HG03097 (cell line): ENCODE results near the gene PAPPA2.

Source experiments
- ATAC-seq: cut with Tn5 transposase; IDR thresholded peaks from one replicate; pipeline ENCODE4 v1.9.1; 2021; ENCODE audit not compliant: unreplicated experiment, low FRiP score

Gene PAPPA2

GRCh38 chr1:176843352-176844297 lies 380.6 kb downstream of the PAPPA2 start:
- ATAC-seq: no peak

- ATAC-seq: no peak
Measured at GRCh38 chr1:176847052-176847451, 384.1 kb downstream of the PAPPA2 start.

GRCh38 chr1:176849281-176849680 lies 386.3 kb downstream of the PAPPA2 start:
- ATAC-seq: no peak

GRCh38 chr1:176850871-176851270 lies 387.9 kb downstream of the PAPPA2 start:
- no peak for ATAC-seq

GRCh38 chr1:176852124-176852523 lies 389.1 kb downstream of the PAPPA2 start:
- no peak for ATAC-seq

- ATAC-seq: no peak
Measured at GRCh38 chr1:176853503-176853902, 390.5 kb downstream of the PAPPA2 start.

- no peak for ATAC-seq
Measured at GRCh38 chr1:176854121-176854520, 391.1 kb downstream of the PAPPA2 start.

GRCh38 chr1:176854758-176855745 lies 392.1 kb downstream of the PAPPA2 start:
- no peak for ATAC-seq

GRCh38 chr1:176857632-176858031 lies 394.7 kb downstream of the PAPPA2 start:
- no peak for ATAC-seq

- no peak for ATAC-seq
Measured at GRCh38 chr1:176858433-176858916, 395.5 kb downstream of the PAPPA2 start.

GRCh38 chr1:176863613-176864012 lies 400.6 kb downstream of the PAPPA2 start:
- ATAC-seq: no peak

GRCh38 chr1:176864211-176864610 lies 401.2 kb downstream of the PAPPA2 start:
- no peak for ATAC-seq

GRCh38 chr1:176866011-176866714 lies 403.2 kb downstream of the PAPPA2 start:
- no peak for ATAC-seq

GRCh38 chr1:176869577-176869976 lies 406.6 kb downstream of the PAPPA2 start:
- ATAC-seq: no peak

GRCh38 chr1:176876966-176877515 lies 414.1 kb downstream of the PAPPA2 start:
- no peak for ATAC-seq

GRCh38 chr1:176877557-176877956 lies 414.6 kb downstream of the PAPPA2 start:
- no peak for ATAC-seq

GRCh38 chr1:176878750-176879536 lies 416.0 kb downstream of the PAPPA2 start:
- ATAC-seq: no peak

GRCh38 chr1:176879784-176880620 lies 417.0 kb downstream of the PAPPA2 start:
- no peak for ATAC-seq
